ENCODE data around the gene LY6G5B. TPM values are rescaled to one million over a fixed set of nuclear protein-coding genes. Genes with fewer than 3 reads are reported as not detected.

Gene LY6G5B
- total RNA-seq, 1 donor from 2014 or later, result 24.2 TPM

GRCh38 chr6:31677955-31678354, 8.2 kb downstream of the LY6G5B start:
- H3K4me3 Mint-ChIP-seq, result no peak overlapping the region
- TF ChIP-seq CTCF (conservative IDR thresholded peaks at IDR 0.05), result no peak
- no peak overlapping the region for H3K27ac Mint-ChIP-seq (ENCODE audit: unreplicated experiment)
- H3K27me3 Mint-ChIP-seq (ENCODE audit: low read depth), result peaks cover 14% of the 10 kb centered on the region
- no peak for DNase-seq (ENCODE audit: low read depth, low spot score)
- H3K36me3 Mint-ChIP-seq (ENCODE audit: low read depth), result no peaks in the 10 kb centered on the region
- peaks cover 20% of the 10 kb centered on the region for H3K4me1 Mint-ChIP-seq
- H3K9me3 Mint-ChIP-seq, result no peaks in the 10 kb centered on the region

GRCh38 chr6:31680226-31681134, 10.7 kb downstream of the LY6G5B start, which contains the start of gene LY6G5C:
Gene LY6G5C (minus strand): TSS chr6:31681067. CDS start chr6:31680373, 694 bp downstream.
- Mint-ChIP-seq H3K27me3 (ENCODE audit: low read depth) (peaks cover 14% of the 10 kb centered on the region), H3K27ac (ENCODE audit: unreplicated experiment) (peak within 1 kb of the TSS; percentile 84), H3K9me3 (no peaks in the 10 kb centered on the region), H3K4me1 (peaks cover 28% of the 10 kb centered on the region), H3K4me3 (peak within 1 kb of the TSS; percentile 82), H3K36me3 (ENCODE audit: low read depth) (no peaks in the 10 kb centered on the region)
- peak; percentile 73 for DNase-seq (ENCODE audit: low read depth, low spot score)
- TF ChIP-seq CTCF (conservative IDR thresholded peaks at IDR 0.05), result peak; percentile 81

GRCh38 chr6:31681135-31681671, 11.4 kb downstream of the LY6G5B start:
- Mint-ChIP-seq H3K9me3 (no peaks in the 10 kb centered on the region), H3K4me3 (peak overlapping the region; percentile 82), H3K27me3 (ENCODE audit: low read depth) (peaks cover 14% of the 10 kb centered on the region), H3K4me1 (peaks cover 28% of the 10 kb centered on the region), H3K27ac (ENCODE audit: unreplicated experiment) (no peak overlapping the region), H3K36me3 (ENCODE audit: low read depth) (peaks cover under 1% of the 10 kb centered on the region)
- DNase-seq (ENCODE audit: low read depth, low spot score), result no peak
- TF ChIP-seq CTCF (conservative IDR thresholded peaks at IDR 0.05), result no peak

- Mint-ChIP-seq H3K27ac (ENCODE audit: unreplicated experiment) (no peak overlapping the region), H3K36me3 (ENCODE audit: low read depth) (peaks cover 6% of the 10 kb centered on the region), H3K9me3 (no peaks in the 10 kb centered on the region), H3K4me3 (peak overlapping the region; percentile 76), H3K4me1 (peaks cover 28% of the 10 kb centered on the region), H3K27me3 (ENCODE audit: low read depth) (peaks cover 14% of the 10 kb centered on the region)
- DNase-seq (ENCODE audit: low read depth, low spot score), result no peak
- no peak for TF ChIP-seq CTCF (conservative IDR thresholded peaks at IDR 0.05)
Observed at GRCh38 chr6:31683591-31683990, 13.8 kb downstream of the LY6G5B start.

- Mint-ChIP-seq H3K27ac (ENCODE audit: unreplicated experiment) (no peak overlapping the region), H3K27me3 (ENCODE audit: low read depth) (peaks cover 6% of the 10 kb centered on the region), H3K36me3 (ENCODE audit: low read depth) (peaks cover 6% of the 10 kb centered on the region), H3K4me1 (peaks cover 17% of the 10 kb centered on the region), H3K9me3 (no peaks in the 10 kb centered on the region), H3K4me3 (no peak overlapping the region)
- no peak for TF ChIP-seq CTCF (conservative IDR thresholded peaks at IDR 0.05)
- no peak for DNase-seq (ENCODE audit: low read depth, low spot score)
Observed at GRCh38 chr6:31686483-31686882, 16.7 kb downstream of the LY6G5B start.
